HG02884 (cell line): ENCODE results near the gene SLC19A2.
A peak's percentile ranks its signal among the peaks of the same experiment; 100 is the strongest.
"Not testable (repeated sequence)": the region's sequence is repeated elsewhere in the genome, so short reads cannot be mapped to it uniquely, and the experiment has no call there.

Experiments
- ATAC-seq: cut with Tn5 transposase; IDR thresholded peaks from one replicate; pipeline ENCODE4 v1.9.1; 2021; ENCODE audit warnings: mild to moderate bottlenecking, moderate library complexity; ENCODE audit not compliant: unreplicated experiment

The SLC19A2 gene, protein sequence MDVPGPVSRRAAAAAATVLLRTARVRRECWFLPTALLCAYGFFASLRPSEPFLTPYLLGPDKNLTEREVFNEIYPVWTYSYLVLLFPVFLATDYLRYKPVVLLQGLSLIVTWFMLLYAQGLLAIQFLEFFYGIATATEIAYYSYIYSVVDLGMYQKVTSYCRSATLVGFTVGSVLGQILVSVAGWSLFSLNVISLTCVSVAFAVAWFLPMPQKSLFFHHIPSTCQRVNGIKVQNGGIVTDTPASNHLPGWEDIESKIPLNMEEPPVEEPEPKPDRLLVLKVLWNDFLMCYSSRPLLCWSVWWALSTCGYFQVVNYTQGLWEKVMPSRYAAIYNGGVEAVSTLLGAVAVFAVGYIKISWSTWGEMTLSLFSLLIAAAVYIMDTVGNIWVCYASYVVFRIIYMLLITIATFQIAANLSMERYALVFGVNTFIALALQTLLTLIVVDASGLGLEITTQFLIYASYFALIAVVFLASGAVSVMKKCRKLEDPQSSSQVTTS

DNA sequence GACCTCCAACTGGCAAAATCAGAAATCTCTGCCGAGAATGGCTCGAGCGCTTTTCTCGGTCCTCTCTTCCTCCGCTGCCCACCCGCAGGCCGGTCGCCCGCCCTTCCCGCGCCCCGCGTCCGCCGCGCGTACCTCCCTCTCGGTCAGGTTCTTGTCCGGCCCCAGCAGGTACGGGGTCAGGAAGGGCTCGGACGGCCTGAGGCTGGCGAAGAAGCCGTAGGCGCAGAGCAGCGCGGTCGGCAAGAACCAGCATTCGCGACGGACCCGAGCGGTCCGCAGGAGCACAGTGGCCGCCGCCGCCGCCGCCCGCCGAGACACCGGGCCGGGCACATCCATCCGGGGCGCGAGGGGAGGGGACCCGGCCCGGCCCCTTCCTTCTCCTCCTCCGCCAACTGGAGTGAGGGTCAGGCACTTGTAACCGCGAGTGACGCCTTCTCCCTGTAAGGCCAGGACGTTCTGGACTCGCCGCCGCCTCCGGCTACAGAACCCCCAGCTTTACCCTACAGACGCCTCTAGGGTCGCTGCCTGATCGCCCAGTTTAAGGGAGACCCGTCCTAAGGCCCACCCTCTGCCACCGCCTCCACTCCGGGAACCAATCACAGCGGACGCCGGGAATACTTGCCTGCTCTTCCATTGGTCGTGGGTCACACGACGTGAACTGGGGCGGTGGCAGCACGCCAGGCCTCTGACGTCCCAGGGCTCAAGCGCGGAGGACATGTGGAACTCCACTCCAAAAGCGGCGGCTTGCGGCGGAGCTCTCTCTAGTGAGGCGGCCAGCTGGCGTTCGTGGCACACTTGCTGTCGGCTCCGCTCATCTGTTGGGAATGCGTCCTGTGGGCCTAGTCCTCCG, at the start of gene SLC19A2:
Gene SLC19A2 (minus strand): TSS at position 514 of the 850 bp plus-strand sequence. CDS start 178 bp downstream, at position 336.
- ATAC-seq = peak; percentile 98

DNA sequence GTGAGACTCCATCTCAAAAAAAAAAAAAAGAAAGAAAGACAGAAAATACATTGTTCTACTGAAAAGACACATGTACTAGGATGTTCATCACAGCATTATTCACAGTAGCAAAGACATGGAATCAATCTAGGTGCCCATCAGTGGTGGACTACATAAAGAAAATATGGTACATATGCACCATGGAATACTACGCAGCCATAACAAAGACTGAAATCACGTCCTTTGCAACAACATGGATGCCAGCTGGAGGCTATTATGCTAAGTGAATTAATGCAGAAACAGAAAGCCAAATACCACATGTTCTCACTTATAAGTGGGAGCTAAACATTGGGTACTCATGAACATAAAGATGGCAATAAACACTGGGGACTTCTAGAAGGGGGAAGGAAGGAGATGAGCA, 48.9 kb upstream of the SLC19A2 start:
- ATAC-seq = no peak

DNA sequence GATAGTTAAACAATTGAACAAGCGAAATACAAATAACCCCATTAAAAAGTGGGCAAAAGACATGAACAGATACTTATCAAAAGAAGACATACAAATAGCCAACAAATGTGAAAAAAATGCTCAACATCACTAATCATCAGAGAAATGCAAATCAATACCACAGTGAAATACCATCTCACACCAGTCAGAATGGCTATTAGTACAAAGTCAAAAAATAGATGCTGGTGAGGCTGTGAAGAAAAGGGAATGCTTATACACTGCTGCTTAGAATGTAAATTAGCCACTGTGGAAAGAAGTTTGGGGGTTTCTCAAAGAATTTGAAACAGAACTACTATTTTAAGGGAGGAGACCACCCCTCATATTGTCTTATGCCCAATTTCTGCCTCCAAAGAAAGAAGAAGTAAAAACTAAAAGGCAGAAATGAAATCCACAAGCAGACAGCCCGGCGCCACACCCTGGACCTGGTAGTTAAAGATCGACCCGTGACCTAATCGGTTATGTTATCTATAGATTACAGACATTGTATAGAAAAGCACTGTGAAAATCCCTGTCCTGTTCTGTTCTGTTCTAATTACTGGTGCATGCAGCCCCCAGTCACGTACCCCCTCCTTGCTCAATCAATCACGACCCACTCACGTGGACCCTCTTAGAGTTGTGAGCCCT, 47.9 kb upstream of the SLC19A2 start:
- ATAC-seq = not testable (repeated sequence)

DNA sequence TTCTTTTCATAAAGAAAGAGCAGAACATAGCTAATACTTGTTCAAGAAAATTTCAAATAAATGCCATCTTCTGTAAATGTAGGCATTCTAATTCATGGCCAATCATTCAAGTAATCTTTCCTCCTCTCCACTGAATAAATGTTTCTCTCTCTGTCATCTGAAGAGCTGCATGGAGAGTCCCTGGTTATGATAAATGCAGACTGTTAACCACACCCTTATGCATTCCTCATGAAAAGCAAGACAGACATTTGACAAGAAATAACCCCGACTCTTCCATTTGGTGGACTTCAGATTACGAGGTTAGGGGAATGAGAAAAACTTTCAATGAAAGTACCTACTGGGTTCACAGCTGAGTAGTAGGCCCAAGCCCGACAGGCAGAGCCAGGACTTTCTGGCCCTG, 44.7 kb upstream of the SLC19A2 start:
- no peak for ATAC-seq

DNA sequence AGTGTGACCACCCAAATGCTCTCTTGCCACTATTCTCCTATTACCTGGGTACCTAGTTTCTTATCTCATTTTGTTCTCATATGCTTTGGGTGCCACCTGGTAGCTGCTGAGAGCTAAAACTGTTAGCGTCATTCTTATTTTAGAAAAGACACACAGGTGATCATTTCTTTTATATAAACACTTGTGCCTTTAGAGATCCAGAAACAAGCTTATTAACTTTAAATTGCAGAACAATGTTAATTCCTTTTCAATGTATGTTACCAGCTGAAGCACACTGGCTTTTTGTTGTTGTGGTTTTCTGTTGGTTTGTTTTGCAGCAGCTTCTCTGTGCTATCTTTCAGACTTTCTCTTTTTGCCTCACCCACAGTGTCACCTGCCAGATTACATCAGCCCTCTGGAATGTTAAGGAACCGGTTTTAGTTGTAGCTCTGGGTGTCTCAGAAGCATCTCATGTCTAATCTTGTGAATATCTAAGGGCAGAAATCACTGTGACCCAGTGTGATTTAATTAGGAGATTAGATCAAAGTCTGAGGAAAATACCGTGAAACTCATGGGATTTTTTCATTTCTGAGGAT, 43.4 kb upstream of the SLC19A2 start:
- ATAC-seq = peak; percentile 38

DNA sequence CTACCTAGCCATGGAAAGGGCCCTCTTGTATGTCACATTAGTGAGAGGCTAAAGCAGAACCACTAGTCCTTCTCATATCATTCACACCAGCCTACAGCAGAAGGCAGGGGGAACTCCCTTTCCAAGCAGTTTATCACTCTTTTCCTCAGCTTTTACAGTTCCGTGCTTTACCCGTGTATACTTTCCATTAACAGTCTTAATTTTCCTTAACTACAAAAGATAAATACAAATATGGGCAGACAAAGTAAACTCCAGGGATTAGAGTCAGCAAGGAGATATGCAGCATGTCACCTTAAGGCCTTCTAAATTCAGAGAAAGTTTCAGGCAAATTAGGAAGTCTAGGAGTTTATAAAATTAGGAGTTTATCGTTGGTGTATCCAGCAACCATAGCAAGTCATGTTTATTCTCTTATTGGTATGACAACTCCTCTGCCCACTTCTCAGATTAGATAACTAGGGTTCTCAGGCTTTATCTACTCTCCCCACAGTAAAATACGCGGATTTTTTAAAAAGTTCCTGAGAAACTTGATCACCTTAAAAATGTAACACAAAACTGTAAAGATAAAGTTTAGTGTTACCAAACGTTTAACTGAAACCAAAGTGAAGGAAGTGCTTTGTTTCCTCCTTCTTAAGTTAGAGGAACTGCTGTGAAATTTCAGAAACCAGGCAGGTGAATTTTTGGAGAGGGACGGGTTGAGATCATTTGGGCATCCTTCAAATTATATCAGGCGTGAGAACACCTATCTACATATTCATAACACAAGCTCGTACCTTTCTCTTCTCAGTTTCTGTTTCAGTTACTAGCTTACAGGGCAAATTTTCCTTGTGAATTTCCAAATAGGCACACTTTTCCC, 42.7 kb upstream of the SLC19A2 start:
- peak; percentile 79 for ATAC-seq

DNA sequence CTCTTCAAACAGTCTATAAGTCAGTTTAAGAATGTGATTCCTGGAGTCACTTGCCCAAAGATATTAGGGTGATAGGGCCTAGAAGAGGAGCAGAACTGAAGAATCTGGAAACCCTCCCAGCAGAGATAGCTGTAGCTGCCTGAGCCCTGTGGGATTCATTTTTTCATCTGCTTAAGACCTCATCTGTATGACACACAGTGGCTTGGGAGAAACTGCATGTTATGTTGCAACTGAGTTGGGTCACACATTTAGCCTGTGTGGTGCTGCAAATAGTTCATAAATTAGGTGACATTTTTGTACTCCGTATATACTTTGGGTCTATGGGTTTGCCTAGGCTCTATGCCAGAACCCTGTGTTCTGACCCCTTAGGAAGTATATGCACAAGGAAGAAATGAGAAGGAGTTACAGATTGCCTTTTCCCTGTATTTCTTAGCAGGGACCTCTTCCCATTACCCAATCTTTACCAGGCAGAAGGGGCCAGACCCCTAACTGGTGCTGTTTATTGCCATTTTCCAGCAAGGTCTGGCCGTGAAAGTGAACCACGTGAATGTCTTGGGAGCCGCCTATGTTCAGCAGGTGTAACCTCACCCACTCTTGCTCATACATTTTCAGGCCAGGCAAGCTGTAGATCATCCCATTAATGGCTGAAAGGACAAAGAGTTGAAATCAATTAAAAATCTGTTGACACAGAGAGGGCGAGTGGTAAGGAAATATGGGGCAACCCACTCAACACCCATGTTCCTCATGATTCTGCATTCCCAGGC, 41.9 kb upstream of the SLC19A2 start:
- ATAC-seq = no peak

DNA sequence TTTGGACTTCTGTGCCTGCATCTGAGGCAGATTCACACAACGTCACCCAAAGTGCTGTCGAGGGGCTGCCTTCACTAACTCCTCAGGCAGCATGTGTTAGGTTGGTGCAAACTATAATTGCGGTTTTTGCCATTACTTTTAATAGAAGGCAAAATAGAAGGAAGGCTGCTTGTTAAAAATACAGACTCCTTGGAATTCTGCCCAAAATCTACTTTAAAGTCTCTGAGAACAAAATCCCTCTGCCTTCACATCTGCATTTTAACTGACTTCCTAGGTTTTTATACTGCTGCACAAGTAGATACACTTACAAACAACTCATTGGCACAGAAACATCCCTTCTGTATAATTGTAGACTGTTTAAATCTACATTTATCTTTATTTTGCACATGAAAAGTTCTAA, 41.3 kb upstream of the SLC19A2 start:
- no peak for ATAC-seq

DNA sequence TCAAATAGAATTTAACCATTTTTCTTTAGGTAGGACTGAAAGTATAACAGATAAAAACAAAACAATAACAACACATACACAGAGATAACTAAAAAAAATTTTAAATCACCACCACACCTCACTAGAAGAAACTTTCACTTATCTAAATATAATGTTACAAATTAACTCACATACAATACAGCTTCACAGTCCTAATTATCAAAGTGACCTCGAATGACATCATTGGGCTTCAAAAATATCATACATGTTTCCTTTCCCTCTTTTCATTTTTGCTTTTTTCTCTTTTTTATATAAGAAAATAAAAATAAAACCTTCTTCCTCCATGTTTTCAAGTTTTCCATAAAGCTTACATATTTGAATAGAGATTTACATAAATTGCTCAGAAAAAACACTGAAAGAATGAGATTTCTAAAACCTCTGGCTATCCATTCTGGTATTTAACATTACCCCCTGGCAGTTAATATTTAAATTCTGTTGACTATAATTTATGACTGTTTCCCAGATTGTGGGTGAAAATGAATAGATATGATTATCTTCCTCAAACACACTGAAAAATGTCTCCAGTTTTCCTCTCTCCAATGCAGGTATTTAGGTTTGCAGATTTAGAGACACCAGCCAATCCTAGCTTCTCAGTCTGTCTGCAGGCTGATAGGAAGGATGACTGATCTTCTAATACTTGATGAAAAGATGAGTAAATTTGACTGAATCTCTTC, 40.5 kb upstream of the SLC19A2 start:
- no peak for ATAC-seq

DNA sequence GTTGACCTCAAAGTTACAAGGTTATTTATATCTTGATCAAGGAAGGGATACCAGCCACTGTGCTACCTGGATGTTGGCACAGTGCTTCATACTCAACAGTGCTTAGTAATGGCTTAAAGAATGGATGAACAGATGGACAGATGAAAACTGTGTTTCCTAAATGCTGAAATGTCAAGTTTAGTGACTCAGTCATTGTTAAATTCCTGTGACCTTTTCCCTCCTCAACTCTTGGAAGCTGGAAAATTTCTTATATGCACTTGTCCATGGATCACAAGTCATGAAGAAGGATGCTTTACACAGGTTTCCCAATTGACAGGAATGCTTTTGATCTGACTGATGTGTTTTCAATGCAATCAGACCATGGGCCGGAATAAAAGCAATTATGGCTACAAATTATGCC, 39.6 kb upstream of the SLC19A2 start:
- no peak for ATAC-seq

DNA sequence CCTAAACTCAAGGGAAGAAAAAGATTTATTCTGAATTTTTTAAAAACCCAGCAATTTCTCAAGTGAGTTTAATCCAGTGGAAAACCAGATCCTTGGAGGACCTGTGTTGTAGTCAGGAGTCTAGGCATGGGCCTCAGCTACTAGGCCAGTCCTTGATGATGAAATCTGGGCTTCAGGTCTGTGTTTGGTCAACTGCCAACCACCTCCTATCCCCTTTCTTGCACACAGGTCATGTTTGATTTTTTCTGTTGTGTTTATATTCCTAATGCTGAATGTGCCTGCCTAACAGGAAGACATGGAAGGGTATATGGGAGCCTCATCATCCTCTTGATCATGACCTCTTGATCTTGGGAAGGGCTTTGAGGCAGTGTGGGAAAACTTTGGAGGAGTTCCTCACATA, 38.2 kb upstream of the SLC19A2 start:
- ATAC-seq = no peak

DNA sequence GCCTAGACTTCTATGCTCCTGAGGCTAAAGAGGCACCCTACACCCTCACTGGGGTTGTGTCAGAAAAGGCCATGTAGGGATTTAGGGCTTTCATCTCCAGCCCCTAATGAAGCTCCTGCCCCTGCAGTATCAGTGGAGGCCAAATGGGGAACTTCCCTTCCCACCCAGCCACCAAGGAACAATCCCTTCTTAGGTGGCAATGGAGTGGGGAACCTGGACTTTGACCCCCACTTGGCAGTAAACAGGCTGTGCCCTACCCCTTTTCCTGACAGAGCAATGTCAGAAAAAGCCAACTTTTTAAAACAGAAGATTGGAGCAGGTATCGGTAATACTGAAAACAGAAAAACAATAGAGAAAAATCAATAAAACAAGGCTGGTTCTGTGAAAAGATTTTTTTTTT, 35.5 kb upstream of the SLC19A2 start:
- no peak for ATAC-seq

DNA sequence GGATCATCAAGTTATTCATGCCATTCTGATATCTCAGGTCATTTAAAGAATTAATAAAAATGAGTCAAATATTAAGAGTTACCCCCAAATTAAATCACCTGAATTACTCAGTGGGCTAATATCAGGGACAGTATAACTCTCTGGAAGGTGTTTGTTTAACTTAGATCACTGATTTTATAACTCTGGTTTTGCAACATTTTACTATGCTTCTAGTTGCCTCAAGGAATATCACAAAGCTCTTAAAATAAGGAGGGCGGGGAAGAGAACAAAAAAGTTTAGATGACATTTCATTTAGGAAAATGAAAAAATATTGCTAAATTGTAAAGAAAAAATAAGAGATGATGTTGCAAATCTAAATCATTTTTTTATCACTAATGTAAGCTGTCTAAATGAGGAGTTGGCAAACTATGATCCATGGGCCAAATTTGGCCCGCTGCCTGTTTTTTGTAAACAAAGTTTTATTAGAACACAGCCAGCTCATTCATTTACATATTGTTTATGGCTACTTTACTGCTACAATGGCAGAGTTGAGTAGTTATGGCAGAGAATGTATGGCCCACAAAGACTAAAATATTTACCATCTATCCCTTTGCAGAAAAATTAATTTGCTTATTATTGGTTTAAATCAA, 31.9 kb upstream of the SLC19A2 start:
- no peak for ATAC-seq

DNA sequence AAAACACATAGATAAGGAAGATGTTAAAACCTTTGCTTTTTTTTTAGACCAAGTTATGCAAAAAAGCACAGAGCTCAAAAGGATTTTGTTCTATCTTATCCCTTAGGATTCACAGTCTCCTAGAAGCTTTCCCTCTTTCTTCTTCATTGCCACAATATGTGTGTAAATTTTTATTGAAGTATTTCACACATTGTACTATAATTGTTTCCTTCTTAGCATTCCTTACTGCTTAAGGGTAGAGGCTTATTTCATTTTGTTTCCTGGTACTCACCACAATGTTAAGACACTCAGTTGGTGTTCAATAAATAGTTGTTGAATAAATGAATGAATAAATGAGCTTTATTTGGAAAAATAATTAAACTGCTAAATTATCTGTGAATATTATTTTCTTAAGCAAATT, 29.9 kb upstream of the SLC19A2 start:
- ATAC-seq = no peak

DNA sequence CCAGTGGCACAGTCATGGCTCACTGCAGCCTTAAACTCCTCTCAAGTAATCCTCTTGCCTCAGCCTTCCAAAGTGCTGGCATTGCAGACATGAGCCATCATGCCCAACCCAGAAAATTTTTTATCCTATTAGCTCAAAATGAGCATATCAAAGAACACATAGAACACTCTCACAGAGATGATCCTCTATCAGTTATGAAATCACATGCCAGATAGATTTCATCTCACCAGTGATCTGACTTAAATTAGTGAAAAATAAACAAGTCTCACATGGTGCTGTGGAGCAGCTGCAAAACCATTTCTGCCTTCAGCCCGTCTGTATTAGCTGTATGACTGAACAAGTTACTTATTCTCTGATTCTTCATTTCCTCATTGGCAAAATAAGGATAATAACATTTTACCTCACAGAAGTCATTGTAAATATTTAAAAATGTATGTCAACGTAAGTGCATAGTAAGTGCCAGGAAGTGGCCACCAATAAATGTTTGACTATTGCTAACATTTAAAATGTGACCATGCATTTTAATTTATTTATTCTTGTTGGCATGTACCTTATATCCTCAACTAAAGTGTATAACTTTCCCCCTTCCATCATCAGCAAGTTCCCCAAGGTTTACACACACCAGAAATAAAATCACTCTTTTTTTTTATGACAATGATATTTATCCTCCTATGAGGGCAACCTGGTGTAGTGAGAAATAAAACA, 29.0 kb upstream of the SLC19A2 start:
- ATAC-seq = no peak

DNA sequence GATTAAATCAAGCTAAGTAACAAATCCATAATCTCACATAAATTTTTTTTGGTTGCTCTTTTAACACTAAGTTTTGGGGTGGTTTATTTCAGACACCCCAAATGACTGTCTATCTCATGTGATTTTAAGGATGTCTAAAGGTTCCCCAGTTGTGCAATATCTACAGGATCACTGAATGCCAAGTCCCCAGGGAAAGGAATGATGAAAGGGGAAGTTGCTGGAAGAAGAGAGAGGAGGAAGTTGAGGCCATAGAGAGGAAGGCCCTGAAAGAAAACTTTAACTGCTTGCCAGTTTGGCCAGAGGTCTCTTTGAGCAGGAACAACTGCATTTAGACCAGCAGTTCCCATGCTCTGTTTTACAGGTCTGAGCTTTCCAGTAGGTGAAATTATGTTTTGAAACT, 27.5 kb upstream of the SLC19A2 start:
- no peak for ATAC-seq

DNA sequence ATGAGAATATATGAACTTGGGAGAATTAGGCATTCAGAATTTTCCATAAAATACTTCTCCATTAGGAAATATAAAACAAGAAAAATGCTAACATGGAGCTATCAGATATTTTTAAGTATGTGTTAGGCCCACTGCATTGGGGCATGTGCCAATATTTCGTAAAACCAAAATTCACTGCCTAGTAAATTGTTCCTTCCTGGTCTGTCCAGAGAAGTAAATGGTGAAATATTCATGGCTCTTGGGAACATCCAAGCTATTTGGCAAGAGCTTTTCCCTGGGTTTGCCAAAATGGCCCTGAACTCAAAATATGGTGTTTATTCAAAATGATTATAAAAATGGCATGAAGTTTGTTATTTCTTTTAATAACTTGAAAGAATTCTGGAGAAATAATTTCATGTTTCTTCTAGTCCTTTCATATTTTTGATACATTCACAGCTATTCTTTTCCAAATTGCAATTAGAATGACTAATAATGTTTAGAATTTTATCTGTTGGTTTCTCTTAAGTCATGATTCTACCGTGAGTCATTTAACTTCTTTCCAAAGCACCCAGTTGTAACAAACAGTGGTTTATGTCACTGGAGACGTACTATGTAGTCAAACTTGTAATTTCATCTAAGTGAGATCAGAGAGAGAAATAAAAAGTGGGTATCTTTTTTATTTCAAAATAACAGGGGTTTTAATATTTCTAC, 25.7 kb upstream of the SLC19A2 start:
- no peak for ATAC-seq
